GM18907 (cell line): ENCODE measurements around the gene CCL4L2.
"Not testable (repeated sequence)": the region's sequence is repeated elsewhere in the genome, so short reads cannot be mapped to it uniquely, and the experiment has no call there.

Experiments used
- ATAC-seq: cut with Tn5 transposase; IDR thresholded peaks from one replicate; pipeline ENCODE4 v1.9.1; 2021; ENCODE audit warnings: mild to moderate bottlenecking, moderate library complexity; ENCODE audit not compliant: unreplicated experiment

The CCL4L2 gene

DNA sequence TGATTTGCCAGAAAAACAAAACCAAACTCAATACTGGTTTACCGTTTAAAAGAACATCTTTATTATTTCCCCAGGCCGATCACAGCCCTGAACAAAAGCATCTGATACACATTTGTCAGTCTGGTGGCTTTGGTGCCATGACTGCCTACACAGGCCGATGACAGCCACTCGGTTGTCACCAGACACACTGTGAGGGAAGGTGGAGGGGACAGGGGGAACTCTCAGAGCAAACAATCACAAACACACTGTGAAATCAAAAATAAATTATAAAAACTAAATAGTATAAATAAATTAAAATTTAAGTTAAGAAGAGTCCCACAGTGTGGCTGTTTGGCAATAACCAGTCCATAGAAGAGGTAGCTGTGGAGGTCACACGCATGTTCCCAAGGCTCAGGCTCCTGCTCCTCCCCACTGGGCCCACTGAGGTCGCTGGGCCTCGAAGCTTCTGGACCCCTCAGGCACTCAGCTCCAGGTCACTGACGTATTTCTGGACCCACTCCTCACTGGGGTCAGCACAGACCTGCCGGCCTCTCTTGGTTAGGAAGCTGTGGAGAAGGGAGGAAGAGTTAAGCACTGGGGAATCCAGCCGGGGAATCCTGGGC lies 15.9 kb upstream of the CCL4L2 start:
- ATAC-seq, result not testable (repeated sequence)

DNA sequence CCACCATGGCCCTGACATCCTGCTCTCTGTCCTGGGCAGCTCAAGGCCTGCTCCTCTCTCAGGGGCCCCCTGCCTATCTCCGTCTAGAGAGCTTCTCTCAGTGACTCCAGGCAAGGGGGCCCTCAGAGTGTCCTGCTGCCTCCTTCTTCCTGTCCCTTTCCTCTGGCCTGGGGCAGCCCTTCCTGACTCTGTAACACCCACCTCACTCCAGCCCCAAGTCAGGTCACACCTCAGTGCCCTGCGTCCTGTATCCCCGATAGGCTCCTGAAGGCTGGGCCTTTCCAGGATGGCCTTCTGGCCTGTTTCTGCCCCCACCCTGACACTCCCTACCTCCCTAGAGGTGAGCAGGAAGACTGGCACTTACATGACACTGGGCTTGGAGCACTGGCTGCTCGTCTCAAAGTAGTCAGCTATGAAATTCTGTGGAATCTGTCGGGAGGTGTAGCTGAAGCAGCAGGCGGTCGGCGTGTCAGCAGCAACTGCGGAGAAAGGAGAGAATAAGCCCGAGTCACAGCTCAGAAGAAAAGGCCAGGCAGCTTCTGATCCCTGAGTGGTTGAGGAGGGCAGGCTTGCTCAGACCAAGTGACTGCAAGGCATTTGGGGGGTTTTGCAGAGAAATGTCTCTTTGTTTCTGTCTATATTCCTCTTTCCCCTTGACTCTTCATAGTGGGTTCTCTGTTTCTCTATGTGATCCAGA lies 15.3 kb upstream of the CCL4L2 start:
- no peak for ATAC-seq

DNA sequence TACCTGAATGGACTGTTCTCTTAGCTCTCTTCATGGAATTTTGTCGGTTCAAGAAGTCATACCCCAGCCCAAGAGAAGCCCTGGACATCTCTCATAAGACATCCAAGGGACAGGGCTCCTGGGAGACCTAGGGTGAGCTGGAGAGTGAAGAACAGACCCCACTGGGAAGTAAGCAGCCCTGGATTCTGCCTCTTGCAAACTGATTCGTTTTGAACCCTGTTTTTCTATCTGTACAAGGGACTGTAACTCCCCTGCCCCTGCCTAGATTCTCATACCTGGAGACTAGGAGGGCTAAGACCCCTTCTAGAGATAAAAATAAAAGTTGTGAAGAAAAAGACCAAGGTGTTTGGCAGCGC lies 14.8 kb upstream of the CCL4L2 start:
- no peak for ATAC-seq

DNA sequence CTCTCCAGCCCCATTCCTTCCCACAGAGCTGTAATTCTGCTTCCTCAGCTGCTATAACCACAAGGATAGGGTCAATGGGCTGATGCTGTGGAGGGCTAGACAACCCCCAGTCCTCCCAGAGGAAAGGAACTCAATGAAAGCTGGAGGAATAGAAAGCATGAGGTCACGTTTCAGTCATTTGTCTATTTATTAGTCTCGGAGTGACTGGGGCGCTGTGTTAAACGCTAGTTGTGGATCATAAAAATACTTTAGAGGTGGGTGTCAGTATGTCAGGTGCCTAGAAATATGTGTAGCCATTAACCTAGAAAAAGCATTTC lies 13.5 kb upstream of the CCL4L2 start:
- ATAC-seq, result peak; percentile 21

DNA sequence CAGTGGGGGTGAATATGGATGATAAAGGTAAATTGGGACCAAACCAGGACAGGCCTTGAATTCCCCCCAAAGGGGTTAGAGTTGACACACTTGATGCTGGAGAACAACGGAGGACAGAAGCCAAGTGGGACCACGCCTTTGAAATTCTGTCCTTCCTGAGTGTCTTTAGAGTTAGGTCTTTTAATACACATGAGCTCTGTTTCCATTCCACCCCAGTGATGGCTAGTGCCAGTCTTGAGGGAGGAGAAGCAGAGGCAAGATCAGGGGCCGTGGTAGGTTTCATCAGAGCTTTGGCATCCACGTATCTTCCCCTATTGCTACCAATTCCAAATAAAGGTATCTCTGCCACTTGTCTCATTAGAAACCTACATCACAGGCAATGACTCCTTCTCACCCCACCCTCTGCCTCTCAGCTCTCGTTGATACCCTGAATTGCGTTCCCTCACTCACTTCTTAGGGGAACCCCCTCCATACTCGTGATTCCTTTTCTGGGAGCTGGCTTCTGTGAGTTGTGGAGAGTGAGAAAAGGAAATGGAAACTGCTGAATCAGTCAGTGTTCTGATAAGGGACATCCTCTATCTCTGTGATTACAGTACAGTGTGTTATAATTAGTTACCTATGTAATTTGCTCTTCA lies 11.9 kb upstream of the CCL4L2 start:
- ATAC-seq, result peak; percentile 22

DNA sequence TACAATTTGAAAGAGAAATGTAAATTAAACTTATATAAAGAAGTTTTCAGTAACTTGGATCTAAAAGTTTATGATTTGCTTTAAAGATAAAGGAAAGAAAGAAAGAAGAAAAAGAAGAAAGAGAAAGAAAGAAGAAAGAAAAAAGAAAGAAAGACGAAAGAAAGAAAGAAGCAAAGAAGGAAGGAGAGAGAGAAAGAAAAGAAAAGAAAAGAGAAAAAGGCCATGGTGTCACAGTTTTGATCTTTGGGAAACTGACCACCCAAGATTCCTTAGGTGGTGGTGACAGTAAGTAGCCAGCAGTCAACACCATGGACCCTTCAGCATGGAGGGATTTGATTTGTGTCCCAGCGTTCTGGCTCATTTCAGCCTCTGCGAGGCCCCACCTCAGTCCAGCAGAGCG lies 9.8 kb upstream of the CCL4L2 start:
- ATAC-seq, result not testable (repeated sequence)

DNA sequence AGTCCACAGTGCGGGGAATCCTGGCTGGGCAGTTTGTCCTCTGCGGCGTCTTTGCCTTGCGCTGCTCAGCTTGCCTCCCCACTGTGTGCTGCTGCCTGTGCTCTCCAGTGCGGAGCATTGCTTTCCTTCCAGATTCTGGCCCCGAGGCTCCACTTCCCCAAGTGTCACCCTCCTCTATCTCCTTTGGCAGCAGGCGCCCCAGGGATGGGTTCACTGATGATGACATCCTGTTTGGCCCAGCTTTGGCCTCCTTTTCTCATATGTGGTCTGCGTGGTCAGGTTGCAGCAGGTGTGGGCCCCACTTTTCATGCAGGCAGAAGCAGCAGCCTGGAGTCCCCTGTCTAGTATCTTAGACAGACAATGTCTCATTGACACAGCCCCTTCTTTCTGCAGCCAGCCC lies 9.4 kb upstream of the CCL4L2 start:
- ATAC-seq, result peak; percentile 29

DNA sequence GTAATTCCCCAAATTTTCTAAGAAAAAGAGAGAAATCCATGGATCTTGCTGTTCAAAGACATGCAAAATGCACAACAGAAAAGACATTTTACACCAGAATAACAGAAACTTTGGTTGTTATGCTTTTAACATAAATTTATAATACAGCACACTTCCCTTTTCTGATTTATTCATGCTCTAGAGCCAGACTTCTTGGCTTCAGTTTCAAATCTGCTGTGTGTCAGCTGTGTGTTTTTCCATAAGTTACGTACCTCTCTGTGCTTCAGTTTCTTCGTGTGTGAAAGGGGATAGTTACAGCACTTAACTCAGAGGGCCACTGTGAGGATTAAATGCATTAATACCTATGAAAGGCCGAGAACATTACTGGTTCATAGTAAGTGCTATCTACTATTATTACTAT lies 7.5 kb upstream of the CCL4L2 start:
- ATAC-seq, result no peak

DNA sequence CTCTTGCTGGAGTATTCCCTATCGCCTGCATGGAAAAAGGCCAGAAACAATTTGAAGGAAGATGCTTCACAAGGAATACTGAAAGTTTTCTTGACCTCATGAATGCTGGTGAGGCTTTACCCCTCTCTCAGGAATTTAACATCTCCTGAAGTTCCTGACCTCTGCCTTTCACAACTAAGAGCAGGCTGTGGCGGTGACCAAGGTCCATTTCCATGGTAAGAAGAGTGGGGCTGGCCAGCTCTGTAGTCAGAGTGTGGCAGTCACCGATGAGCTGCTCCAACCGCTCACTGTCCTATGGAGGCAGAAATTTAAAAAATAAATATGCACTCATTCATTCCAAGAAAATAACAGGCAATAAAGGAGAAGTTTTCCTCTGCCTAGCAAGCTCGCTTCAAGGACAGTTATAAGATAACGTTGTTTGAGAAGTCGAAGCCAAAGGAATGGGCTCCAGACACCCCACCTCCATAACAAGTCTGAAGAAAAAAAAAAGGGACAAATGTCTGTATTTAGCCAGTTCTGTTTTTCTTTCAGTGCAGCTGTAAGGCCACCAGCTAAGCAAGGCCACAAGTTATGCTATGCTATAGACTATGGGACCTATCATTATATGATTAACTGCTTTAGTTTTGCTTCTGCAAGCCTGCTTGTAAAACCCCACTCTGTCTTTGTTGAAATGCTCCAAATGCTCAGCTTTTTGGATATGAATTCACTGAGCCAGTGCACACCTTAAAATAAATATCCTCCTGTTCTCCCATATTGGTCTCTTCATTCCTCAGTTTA lies 6.0 kb upstream of the CCL4L2 start:
- no peak for ATAC-seq

DNA sequence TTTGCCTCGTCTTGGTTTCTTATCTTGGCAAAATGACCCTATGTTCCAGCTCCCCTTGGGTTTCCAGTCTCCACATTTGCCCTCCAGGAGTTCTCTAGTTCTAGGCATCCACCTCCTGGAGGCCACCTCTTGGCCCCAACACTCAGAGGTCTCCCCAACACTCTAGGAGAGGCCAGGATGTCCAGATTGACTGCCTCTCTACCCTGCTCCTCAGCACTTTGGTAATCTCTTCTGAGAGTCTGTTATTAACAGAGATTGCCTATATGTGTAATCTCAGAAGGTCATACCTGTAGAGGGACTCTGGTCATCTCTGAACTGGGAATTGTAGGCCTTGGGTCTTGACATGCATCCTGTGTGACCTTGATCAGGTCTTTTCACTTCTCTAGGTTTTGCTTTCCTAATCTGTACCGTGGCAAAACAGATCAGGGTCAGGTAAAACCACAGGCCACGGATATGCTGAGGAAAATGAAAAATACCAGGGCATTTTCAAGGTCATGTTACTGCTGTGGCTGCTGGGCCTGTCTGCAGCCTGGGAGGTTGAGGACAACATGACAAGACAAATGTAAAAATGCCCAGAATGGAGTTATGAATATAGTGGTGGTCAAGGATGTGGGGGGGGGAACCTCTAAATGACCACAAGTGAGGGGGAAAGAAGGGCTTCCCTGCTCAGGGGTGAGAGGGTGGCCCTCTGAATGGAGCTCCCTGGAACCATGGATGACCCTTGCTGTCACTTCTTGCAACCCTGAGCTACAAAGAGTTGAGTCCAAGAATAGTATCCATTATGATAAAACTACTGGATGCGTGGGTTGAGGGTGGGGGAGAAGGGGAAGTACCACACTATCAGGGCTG lies 5.0 kb upstream of the CCL4L2 start:
- ATAC-seq, result peak; percentile 28

DNA sequence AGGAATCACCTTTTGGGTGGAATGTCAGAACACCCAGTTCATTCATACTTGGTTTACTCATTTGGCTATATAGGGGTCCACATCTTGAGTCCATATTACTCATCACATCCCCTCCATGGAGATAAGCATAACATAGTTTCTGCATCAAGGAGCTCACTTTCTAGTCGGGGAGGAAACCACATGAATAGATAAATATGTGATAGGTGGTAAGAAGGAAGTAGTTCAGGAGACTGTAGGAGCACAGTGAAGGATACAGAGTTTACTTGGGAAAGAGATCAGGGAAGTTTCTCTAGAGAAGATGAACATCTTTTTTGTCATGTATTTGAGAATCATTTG lies 4.4 kb upstream of the CCL4L2 start:
- ATAC-seq, result not testable (repeated sequence)

DNA sequence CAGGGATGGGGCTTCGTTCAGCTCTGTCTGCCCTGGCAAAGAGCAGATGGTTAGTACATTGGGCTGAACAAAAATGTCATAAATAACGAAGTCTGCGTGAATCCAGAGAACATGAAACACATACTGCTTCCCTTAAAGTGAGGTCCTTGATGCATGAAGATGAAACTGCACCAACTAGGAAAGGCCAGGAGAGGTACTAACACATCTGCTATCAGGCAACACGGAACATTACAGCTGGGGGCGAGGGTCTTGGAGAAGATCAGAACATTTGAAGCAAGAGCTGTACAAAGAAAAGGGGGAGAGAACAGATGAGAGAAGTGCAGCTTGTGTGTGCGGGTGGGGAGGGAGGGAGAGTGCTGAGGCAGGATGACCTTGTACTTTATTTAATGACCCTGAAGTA lies 3.5 kb upstream of the CCL4L2 start:
- ATAC-seq, result not testable (repeated sequence)

DNA sequence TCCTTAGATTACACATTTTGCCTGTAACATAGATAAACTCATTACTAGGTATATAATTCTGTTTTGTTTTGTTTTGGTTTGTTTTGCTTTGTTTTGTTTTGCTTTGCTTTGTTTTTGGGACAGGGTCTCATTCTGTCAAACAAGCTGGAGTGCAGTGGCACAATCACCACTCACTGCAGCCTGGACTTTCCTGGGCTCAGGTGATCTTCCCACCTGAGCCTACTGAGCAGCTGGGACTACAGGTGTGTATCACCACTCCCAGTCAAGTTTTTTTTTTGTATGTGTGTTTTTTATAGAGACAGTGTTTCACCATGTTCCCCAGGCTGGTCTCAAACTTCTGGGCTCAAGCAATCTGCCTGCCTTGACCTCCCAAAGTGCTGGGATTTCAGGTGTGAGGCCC lies 1.3 kb upstream of the CCL4L2 start:
- ATAC-seq, result no peak

DNA sequence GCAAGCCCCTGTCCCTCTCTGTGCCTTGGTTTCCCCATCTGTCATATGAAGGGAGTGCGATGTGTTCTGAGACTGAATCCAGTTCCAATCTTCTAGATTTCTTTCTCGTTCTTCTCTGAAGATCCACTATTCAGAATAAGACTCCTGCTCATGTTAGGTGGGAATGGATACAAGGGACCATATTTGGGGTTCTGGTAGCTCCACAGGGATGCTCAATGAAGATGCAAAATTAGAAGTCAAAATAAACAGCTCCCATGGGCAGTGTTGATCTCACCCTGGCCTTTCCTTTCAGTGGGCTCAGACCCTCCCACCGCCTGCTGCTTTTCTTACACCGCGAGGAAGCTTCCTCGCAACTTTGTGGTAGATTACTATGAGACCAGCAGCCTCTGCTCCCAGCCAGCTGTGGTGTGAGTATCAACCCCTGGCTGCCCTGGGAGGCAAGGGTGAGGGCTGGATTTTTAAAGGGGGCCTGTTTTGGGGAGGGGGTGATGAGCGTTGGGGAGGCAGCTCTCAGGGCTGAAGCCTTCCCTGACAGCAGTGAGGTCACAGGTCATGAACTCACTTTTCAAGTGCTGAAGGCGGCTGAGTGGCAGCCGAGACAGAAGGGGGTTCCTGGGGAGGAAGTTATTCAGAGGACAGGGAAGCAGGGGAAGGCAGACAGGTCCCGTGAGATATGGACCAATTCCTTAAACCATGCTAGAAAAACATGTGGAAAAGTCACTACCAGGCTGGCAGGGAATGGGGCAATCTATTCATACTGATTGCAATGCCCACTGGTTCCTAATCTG lies 815 bp downstream of the CCL4L2 start:
- not testable (repeated sequence) for ATAC-seq

DNA sequence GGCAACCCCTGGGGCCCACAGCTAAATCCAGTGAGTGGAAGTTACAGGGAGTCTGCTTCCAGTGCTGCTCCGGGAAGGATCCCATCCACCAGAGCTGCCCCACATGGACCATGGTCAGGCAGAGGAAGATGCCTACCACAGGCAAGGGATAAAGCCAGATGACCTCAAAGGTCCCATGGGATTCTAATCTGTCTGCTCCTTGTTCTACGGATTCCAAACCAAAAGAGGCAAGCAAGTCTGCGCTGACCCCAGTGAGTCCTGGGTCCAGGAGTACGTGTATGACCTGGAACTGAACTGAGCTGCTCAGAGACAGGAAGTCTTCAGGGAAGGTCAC lies 1.4 kb downstream of the CCL4L2 start:
- ATAC-seq, result no peak

DNA sequence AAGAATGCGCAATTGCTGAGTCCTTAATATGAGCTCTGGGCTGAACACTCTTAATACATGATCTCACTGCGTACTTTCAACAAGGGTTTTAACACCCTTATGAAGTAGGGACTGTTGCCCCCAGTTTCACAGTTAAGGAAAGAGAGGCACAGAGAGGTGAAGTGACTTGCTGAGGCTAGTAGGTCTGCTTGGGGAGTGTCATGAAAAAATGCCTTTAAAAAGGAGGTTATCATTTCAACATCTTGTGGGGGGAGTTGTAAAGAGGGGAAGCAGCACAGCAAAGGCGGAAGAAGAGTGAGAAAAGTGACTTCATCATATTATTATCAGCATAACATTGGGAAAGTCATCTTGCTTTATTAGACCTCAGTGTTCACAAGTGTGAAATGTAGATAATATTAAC lies 2.1 kb downstream of the CCL4L2 start:
- no peak for ATAC-seq

DNA sequence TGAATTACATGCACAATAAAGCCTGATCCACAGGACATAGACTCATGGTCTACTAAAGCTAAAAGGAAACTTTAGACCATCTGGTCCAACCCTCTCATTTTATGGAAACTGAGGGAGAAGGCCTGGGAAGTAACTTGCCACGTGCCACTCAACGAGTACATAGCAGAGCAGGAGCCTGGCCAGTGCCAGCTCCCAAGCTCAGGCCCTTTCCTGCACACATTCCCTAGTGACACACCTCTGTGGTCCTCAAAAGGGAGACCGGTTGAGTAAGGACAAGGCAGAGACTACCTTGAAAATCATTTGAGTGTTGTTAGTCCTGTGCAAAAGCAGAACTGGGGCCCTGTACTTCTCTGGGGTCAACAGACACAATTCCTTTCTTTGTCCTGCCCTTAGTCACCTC lies 2.8 kb downstream of the CCL4L2 start:
- no peak for ATAC-seq

DNA sequence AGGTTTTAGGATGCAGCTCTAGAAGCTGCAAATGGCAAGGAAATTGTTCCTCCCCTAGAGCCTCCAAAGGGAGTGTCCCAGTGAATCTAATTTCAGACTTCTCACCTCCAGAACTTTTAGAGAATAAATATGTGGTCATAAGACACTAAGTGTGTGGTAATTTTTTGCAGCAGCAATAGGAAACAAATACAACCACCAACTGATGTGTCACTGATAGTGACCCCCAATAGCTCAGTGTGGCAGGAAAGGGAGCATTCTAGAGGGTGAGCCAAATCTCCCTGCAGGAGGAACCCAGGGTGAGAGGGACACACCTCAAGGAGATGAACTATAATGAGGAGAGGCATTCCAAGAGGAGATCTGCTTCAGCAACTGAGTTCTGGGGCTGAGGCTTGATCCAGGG lies 4.1 kb downstream of the CCL4L2 start:
- no peak for ATAC-seq

DNA sequence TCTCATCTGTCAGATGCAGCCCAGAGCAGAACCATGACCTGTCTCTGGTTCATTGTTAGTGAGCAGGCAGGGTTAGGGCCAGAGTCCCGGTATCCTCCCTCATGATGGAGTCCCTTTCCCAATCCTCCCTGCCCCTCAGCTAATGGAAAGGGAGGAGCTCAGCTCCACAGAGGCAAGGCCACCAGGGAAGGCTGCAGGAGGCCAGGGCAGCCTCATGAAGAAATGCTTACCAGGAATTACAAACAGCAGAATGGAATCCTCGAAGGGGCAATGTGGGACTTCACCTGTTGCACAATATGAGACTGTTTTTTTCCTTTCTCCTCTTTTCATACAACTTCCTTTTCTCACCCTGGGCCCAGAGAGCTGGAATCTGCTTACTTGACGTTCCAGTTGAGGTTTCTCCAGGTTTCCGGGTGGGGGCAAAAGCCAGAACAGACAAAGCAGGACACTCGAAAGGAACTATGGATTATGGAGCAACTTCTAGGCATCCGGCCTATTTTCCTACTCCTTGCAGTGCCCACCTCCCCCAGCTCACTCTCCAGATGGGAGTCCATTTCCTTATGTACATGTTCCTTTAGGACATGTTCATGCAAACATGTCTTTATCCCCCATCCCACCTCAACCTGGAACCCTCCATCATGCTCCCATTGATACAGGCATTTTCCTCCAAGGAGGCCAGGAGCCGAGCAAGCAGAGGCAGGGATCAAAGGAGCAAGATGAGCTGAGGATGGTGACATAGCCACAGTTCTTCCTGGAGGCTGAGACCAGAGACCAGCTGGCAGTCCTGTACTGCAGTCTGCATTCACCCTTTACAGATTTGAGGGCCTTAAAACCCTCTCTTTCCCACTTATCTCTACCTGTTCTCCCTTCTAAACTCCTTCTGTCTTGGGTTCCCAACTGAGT lies 4.8 kb downstream of the CCL4L2 start:
- ATAC-seq, result not testable (repeated sequence)
